A549 treated with AZD2906 at 1 μM for 4 hours (cell line): ENCODE results near the gene OTOGL. TPM values are rescaled to one million over a fixed set of nuclear protein-coding genes. Genes with fewer than 3 reads are reported as not detected.

Experiments
- total RNA-seq: library from RNA; stranded (reverse); fragments of 200-300 nt; extraction: Qiagen RNA extraction; gene quantifications from 5 replicates; pipeline ENCODE4 v1.2.3, GENCODE V29; 2022

Gene OTOGL, protein sequence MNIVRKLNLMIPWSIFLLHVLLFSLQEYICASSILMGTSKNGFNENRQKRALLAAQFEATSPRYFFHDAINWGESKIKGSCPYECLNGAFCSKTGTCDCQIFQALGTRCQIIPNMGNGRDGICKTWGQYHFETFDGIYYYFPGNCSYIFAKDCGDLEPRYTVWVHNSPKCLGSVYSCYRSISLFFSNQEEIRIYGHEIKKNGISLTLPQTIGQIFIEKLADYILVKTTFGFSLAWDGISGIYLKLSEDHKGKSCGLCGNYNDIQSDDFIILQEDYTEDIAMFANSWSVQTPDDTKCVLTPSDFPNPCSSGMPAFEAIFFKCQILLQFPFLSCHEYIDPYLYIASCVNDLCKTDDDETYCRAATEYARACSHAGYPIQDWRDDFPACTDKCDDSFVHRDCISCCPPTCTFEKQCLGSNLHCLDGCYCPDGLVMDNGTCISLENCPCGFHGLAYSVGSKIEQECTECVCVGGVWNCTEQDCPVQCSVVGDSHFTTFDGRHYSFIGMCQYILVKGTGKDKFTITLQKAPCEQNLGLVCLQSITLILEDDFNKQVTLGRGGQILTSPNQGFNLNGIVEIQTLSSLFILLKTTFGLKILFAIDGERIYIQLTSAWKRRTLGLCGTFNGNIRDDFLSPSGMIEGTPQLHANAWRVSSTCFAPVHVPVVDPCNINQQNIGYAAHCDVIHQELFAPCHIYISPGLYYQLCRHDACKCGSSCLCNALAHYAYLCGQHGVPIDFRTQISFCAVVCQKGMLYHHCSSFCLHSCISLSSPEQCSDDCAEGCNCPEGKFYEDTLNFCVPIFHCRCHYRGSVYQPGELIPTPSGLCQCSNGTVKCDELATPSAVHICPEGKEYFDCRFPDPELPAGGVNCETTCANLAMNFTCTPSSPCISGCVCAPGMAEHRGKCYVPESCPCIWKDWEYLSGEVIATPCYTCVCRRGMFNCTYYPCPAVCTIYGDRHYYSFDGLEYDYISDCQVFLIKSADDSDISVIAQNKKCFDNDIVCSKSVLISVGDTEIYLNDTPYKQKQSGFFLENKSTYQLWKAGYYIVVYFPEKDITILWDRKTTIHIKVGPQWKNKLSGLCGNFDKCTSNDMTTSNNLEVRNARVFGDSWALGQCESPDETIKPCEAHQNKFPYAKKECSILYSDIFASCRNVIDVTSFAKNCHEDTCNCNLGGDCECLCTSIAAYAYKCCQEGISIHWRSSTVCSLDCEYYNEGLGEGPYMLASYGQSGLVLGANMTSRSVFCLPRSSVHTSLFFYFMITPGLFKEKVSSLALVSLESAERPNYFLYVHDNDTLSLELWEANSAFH (N-terminal part only)
- 0.02 TPM in 1 of 5 replicates, not detected in the others for total RNA-seq

DNA sequence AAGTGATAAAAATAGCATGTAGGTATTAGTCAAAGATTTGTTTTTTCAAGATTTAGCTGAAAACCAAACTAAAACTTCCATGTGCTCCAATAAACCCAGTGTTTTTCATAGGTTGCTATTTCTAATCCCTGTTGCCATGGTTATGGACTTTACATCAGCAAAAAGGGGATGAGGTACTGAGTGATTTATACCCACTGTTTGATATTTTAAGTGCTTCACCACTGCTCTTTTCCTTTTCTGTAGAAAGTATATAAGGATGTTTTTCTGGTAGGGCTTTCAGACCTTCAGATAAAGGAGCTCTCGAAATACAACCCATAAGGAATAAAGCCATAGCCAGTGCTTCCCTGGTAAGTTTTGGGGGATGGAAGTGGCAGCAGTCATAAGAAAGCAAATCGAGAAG, at the start of gene OTOGL:
Gene OTOGL, plus strand, starts transcription at position 279 of the 400 bp plus-strand sequence. CDS start 109,895 bp downstream, outside the sequence.

Other genes with a start within 250 kb of the OTOGL start
- 15.4 to 33.6 TPM (median 21.1 TPM) in 5 replicates for gene PPP1R12A, start 164.4 kb upstream of the OTOGL start, total RNA-seq